Body of pancreas (tissue), 4 donors: ENCODE data around the gene KLHL17. TPM values are rescaled to one million over a fixed set of nuclear protein-coding genes. Genes with fewer than 3 reads are reported as not detected.
A peak's percentile ranks its signal among the peaks of the same experiment; 100 is the strongest.

Source experiments
- ATAC-seq: fragments of 150-250 bp; one replicate; pipeline ENCODE4 v1.9.1; 2016
- DNase-seq, 4 donors: peaks; one replicate each; pipeline ENCODE4 v3.0.0-alpha.2; 2019
- H3K27ac ChIP-seq, 4 donors: fragments of 200-600 bp; sonication (generic); 1 replicate in 3 of 4; 2 replicates in 1 of 4; pipeline versions ENCODE4 v1.5.1 to v1.6.1; 2016 to 2019; ENCODE audit warnings: mild to moderate bottlenecking in 1 of 4, mixed read lengths in 1 of 4, moderate library complexity in 1 of 4
- H3K27me3 ChIP-seq, 2 donors: fragments of 200-600 bp; sonication (generic); one replicate each; pipeline ENCODE4 v1.6.0; 2016; ENCODE audit warnings: mild to moderate bottlenecking in 1 of 2
- H3K36me3 ChIP-seq, 2 donors: fragments of 200-600 bp; sonication (generic); replicated peaks in 1 of 2; 2 replicates each; pipeline ENCODE4 v1.5.1; 2016; ENCODE audit warnings: low read depth in 2 of 2; ENCODE audit not compliant: insufficient read depth in 1 of 2
- H3K4me1 ChIP-seq: fragments of 200-600 bp; sonication (generic); one replicate; pipeline ENCODE4 v1.6.0; 2016
- H3K4me3 ChIP-seq, 2 donors: fragments of 200-600 bp; sonication (generic); 1 replicate in 1 of 2; 2 replicates in 1 of 2; pipeline ENCODE4 v1.5.1; 2016 to 2019
- H3K9me3 ChIP-seq, 3 donors: fragments of 200-600 bp; sonication (generic); 1 replicate in 2 of 3; 2 replicates in 1 of 3; pipeline ENCODE4 v1.5.1; 2016
- CTCF ChIP-seq, 7 experiments: fragments of 450-650 bp in 4 of 7; fragments of 200-600 bp in 3 of 7; sonication (generic) in 3 of 7; IDR thresholded peaks; one replicate each; pipeline ENCODE4 v1.5.1; 2016 to 2019; ENCODE audit warnings: antibody characterized with exemption in 7 of 7
- POLR2A ChIP-seq, 3 donors: fragments of 450-650 bp; IDR thresholded peaks; one replicate each; pipeline ENCODE4 v1.6.1; 2016; ENCODE audit warnings: antibody characterized with exemption in 3 of 3, mild to moderate bottlenecking in 2 of 3
- WGBS, 2 donors: methylation state at CpG; one replicate each; pipeline ENCODE4 v1.1.5; 2017; 5-methylcytosine and 5-hydroxymethylcytosine counted together
- intact Hi-C: fragments of 100-400 bp; cut with DNase I; formaldehyde crosslinking; loops from one replicate; pipeline ENCODE4 v1.15.1; 2023
- total RNA-seq, 2 donors: library from RNA; depleted of rRNA; stranded (reverse); fragments of >200 nt; gene quantifications; one replicate each; pipeline ENCODE4 v1.1.0, GENCODE V29; 2016

Gene KLHL17
- total RNA-seq, 2 donors from 2014 or later: 6.0 to 29.0 TPM

- 1 to 2% methylated on average over 9 to 46 of the region's 86 CpGs for WGBS, 2 donors
- peak in 1 of 4 donors; percentile 29 for DNase-seq
- no peaks in the 10 kb centered on the region for H3K9me3 ChIP-seq
- intact Hi-C loops: no loop called here
- no peak for ATAC-seq
- H3K27ac ChIP-seq: peak overlapping the region; percentile 93 to 96 (median 94)
- peaks cover 41% of the 10 kb centered on the region for H3K4me1 ChIP-seq
- TF ChIP-seq CTCF (IDR thresholded peaks at IDR 0.05): no peak
- no peak for TF ChIP-seq POLR2A (IDR thresholded peaks at IDR 0.05)
- H3K36me3 ChIP-seq: no peaks in the 10 kb centered on the region
- no peak overlapping the region for H3K4me3 ChIP-seq
- peaks cover 3 to 24% of the 10 kb centered on the region in 2 donors for H3K27me3 ChIP-seq
Measured at GRCh38 chr1:998995-999724, 38.8 kb downstream of the KLHL17 start.

DNA sequence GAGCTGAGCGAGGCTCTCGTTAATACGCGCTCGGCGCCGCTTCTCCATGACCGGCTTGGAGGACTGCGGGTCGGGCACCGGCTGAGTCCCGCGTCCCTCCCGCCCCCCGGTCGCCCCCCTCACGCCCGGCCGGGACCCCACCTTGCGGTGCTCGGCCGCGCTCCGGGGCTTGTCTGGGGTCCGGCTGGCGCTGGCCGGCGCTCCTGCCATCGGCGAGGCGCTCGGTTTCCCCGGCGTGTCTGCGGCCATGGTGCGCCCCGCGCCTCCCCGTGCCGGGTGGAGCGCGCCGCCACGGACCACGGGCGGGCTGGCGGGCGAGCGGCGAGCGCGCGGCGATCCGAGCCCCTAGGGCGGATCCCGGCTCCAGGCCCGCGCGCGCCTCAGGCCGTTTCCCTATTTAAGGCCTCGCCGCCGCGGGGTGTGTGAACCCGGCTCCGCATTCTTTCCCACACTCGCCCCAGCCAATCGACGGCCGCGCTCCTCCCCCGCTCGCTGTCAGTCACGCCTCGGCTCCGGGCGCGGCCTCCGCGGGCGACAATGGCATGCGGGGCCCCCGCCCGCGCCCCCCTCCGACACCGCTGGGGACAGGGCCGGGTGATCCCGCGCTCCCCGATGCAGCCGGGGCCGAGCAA lies 39.5 kb downstream of the KLHL17 start, which contains the start of gene HES4:
HES4 (minus strand) TSS at position 373 of the 632 bp plus-strand sequence; CDS start at position 249, 124 bp downstream.
- intact Hi-C loops: no loop called here

GRCh38 chr1:1000357-1001056 lies 40.1 kb downstream of the KLHL17 start:
- ATAC-seq (peak; percentile 39), DNase-seq (peak; percentile 78 to 87 (median 82))
- Histone ChIP-seq H3K36me3 (no peaks in the 10 kb centered on the region), H3K4me3 (peak overlapping the region; percentile 3 to 5), H3K27me3 (peaks cover 3 to 24% of the 10 kb centered on the region in 2 donors), H3K27ac (peak overlapping the region; percentile 93 to 96 (median 94)), H3K4me1 (peaks cover 55% of the 10 kb centered on the region), H3K9me3 (no peaks in the 10 kb centered on the region)
- WGBS, 2 donors: 1% methylated on average over 71 of the region's 75 CpGs; no CpG with 5 or more reads in 1 of the 2 donors
- intact Hi-C loops: no loop called here
- peak in 3 of 7 experiments; percentile 20 to 33 (median 24) for TF ChIP-seq CTCF (IDR thresholded peaks at IDR 0.05)
- TF ChIP-seq POLR2A (IDR thresholded peaks at IDR 0.05): peak; percentile 28 to 76 (median 73)

More for the DNA sequence above, 39.5 kb downstream of the KLHL17 start, which contains the start of gene HES4:
- peak; percentile 81 for ATAC-seq
- Histone ChIP-seq H3K27me3 (peaks cover 3 to 24% of the 10 kb centered on the region in 2 donors), H3K36me3 (no peaks in the 10 kb centered on the region), H3K27ac (peak within 1 kb of the TSS; percentile 93 to 96 (median 94)), H3K4me1 (peaks cover 48% of the 10 kb centered on the region), H3K4me3 (peak within 1 kb of the TSS; percentile 3 to 5), H3K9me3 (no peaks in the 10 kb centered on the region)
- DNase-seq: peak; percentile 83 to 91 (median 89)
- 0% methylated on average over 69 of the region's 95 CpGs; no CpG with 5 or more reads in 1 of the 2 donors for WGBS, 2 donors
- TF ChIP-seq POLR2A (IDR thresholded peaks at IDR 0.05): peak; percentile 63 to 83 (median 65)
- TF ChIP-seq CTCF (IDR thresholded peaks at IDR 0.05): no peak

- Histone ChIP-seq H3K27ac (peak overlapping the region; percentile 93 to 96 (median 94)), H3K27me3 (peaks cover 3 to 24% of the 10 kb centered on the region in 2 donors)
- intact Hi-C loops: no loop called here
Measured at GRCh38 chr1:1001057-1001783, 40.8 kb downstream of the KLHL17 start.

More at GRCh38 chr1:1001057-1001783, 40.8 kb downstream of the KLHL17 start:
- 1 to 2% methylated on average over 11 to 58 of the region's 58 CpGs for WGBS, 2 donors
- ATAC-seq (no peak), DNase-seq (peak in 1 of 4 donors; percentile 25)
- Histone ChIP-seq H3K36me3 (no peaks in the 10 kb centered on the region), H3K4me1 (peaks cover 62% of the 10 kb centered on the region), H3K4me3 (no peak overlapping the region), H3K9me3 (no peaks in the 10 kb centered on the region)
- TF ChIP-seq POLR2A (IDR thresholded peaks at IDR 0.05) (no peak), CTCF (IDR thresholded peaks at IDR 0.05) (no peak)
